ENCODE data around the gene YKT6.

YKT6 gene

GRCh38 chr7:44218418-44219201 is 17.8 kb downstream of the YKT6 start:
- no peak for DNase-seq (ENCODE audit: low read depth in 1 of 2, low spot score in 1 of 2)

GRCh38 chr7:44219371-44220045 is 18.7 kb downstream of the YKT6 start:
- no peak for DNase-seq (ENCODE audit: low read depth in 1 of 2, low spot score in 1 of 2)

GRCh38 chr7:44220046-44220357 is 19.2 kb downstream of the YKT6 start:
- DNase-seq (ENCODE audit: low read depth in 1 of 2, low spot score in 1 of 2) = no peak

- DNase-seq (ENCODE audit: low read depth in 1 of 2, low spot score in 1 of 2) = no peak
Observed at GRCh38 chr7:44220358-44221112, 19.8 kb downstream of the YKT6 start.

- DNase-seq (ENCODE audit: low read depth in 1 of 2, low spot score in 1 of 2) = no peak
Observed at GRCh38 chr7:44221231-44221791, 20.5 kb downstream of the YKT6 start.

- DNase-seq (ENCODE audit: low read depth in 1 of 2, low spot score in 1 of 2) = no peak
Observed at GRCh38 chr7:44222074-44222473, 21.3 kb downstream of the YKT6 start.

GRCh38 chr7:44222776-44223261 is 22.0 kb downstream of the YKT6 start:
- no peak for DNase-seq (ENCODE audit: low read depth in 1 of 2, low spot score in 1 of 2)

GRCh38 chr7:44223362-44224079 is 22.7 kb downstream of the YKT6 start:
- no peak for DNase-seq (ENCODE audit: low read depth in 1 of 2, low spot score in 1 of 2)

GRCh38 chr7:44224080-44224973 is 23.5 kb downstream of the YKT6 start:
- DNase-seq (ENCODE audit: low read depth in 1 of 2, low spot score in 1 of 2) = no peak

- DNase-seq (ENCODE audit: low read depth in 1 of 2, low spot score in 1 of 2) = no peak
Observed at GRCh38 chr7:44224974-44225565, 24.3 kb downstream of the YKT6 start.

GRCh38 chr7:44225566-44226395 is 25.0 kb downstream of the YKT6 start:
- no peak for DNase-seq (ENCODE audit: low read depth in 1 of 2, low spot score in 1 of 2)

GRCh38 chr7:44226396-44226753 is 25.6 kb downstream of the YKT6 start:
- no peak for DNase-seq (ENCODE audit: low read depth in 1 of 2, low spot score in 1 of 2)

- no peak for DNase-seq (ENCODE audit: low read depth in 1 of 2, low spot score in 1 of 2)
Observed at GRCh38 chr7:44227911-44228310, 27.1 kb downstream of the YKT6 start.

GRCh38 chr7:44228571-44229350 is 28.0 kb downstream of the YKT6 start:
- no peak for DNase-seq (ENCODE audit: low read depth in 1 of 2, low spot score in 1 of 2)

- no peak for DNase-seq (ENCODE audit: low read depth in 1 of 2, low spot score in 1 of 2)
Observed at GRCh38 chr7:44229546-44230105, 28.8 kb downstream of the YKT6 start.

- no peak for DNase-seq (ENCODE audit: low read depth in 1 of 2, low spot score in 1 of 2)
Observed at GRCh38 chr7:44230286-44230685, 29.5 kb downstream of the YKT6 start.

- DNase-seq (ENCODE audit: low read depth in 1 of 2, low spot score in 1 of 2) = no peak
Observed at GRCh38 chr7:44231088-44231487, 30.3 kb downstream of the YKT6 start.

GRCh38 chr7:44232396-44232795 is 31.6 kb downstream of the YKT6 start:
- no peak for DNase-seq (ENCODE audit: low read depth in 1 of 2, low spot score in 1 of 2)

Measured in activated T-helper 1 cell treated with anti-CD3 and anti-CD28 coated beads, Interleukin-2, amount 50 U/mL, for 16 hours (primary cell).